Endodermal cell (in vitro differentiated cells): Measurements from ENCODE around the gene CASP6. TPM values are rescaled to one million over a fixed set of nuclear protein-coding genes. Genes with fewer than 3 reads are reported as not detected.
A peak's percentile ranks its signal among the peaks of the same experiment; 100 is the strongest.

Experiments
- DNase-seq: peaks from one replicate; pipeline ENCODE4 v3.0.0-alpha.2; 2017
- H3K27ac ChIP-seq: 2 replicates; pipeline ENCODE4 v1.5.1; 2013; ENCODE audit warnings: mild to moderate bottlenecking, low read depth, low read length, moderate library complexity
- H3K27me3 ChIP-seq: 2 replicates; pipeline ENCODE4 v1.6.1; 2013; ENCODE audit warnings: mild to moderate bottlenecking, low read length, moderate library complexity; ENCODE audit not compliant: insufficient read depth, control insufficient read depth, poor library complexity, severe bottlenecking
- H3K36me3 ChIP-seq: 2 replicates; pipeline ENCODE4 v1.7.0; 2013; ENCODE audit warnings: mild to moderate bottlenecking, low read length, moderate library complexity; ENCODE audit not compliant: control insufficient read depth, insufficient read depth
- H3K4me1 ChIP-seq: one replicate; pipeline ENCODE4 v1.7.0; 2013; ENCODE audit warnings: low read length; ENCODE audit not compliant: control insufficient read depth, insufficient read depth
- H3K4me3 ChIP-seq: 2 replicates; pipeline ENCODE4 v1.5.1; 2013; ENCODE audit warnings: mild to moderate bottlenecking, low read length, moderate library complexity
- H3K9ac ChIP-seq: 2 replicates; pipeline ENCODE4 v1.6.1; 2013; ENCODE audit warnings: mild to moderate bottlenecking, low read length, moderate library complexity; ENCODE audit not compliant: poor library complexity, severe bottlenecking; ENCODE audit errors: extremely low read depth
- H3K9me3 ChIP-seq: 2 replicates; pipeline ENCODE4 v1.6.1; 2013; ENCODE audit warnings: mild to moderate bottlenecking, low read length, moderate library complexity; ENCODE audit not compliant: control insufficient read depth
- H3K27ac Mint-ChIP-seq: 2 replicates; pipeline ENCODE4 v1.8.0; 2020; ENCODE audit warnings: mixed read lengths
- H3K27me3 Mint-ChIP-seq: 2 replicates; pipeline ENCODE4 v1.8.0; 2021; ENCODE audit warnings: mild to moderate bottlenecking, mixed read lengths; ENCODE audit not compliant: insufficient read depth
- H3K36me3 Mint-ChIP-seq: 2 replicates; pipeline ENCODE4 v1.8.0; 2020; ENCODE audit warnings: low read depth, mixed read lengths
- H3K4me1 Mint-ChIP-seq: 2 replicates; pipeline ENCODE4 v1.8.0; 2020; ENCODE audit warnings: mixed read lengths
- H3K4me3 Mint-ChIP-seq: 2 replicates; pipeline ENCODE4 v1.8.0; 2020; ENCODE audit warnings: mild to moderate bottlenecking, moderate library complexity, mixed read lengths
- H3K9me3 Mint-ChIP-seq: 2 replicates; pipeline ENCODE4 v1.8.0; 2020; ENCODE audit warnings: mild to moderate bottlenecking, mixed read lengths
- CTCF ChIP-seq: fragments of 200-600 bp; sonication (generic); conservative IDR thresholded peaks from 2 replicates; pipeline ENCODE4 v1.5.0; 2021; ENCODE audit warnings: antibody characterized with exemption, mild to moderate bottlenecking
- WGBS, 2 experiments: methylation state at CpG; one replicate each; pipeline versions ENCODE4 v1.1.5 to v1.1.7; 2013; ENCODE audit warnings: missing lambda C conversion rate in 2 of 2, mixed read lengths in 1 of 2; ENCODE audit not compliant: insufficient coverage in 1 of 2, insufficient read length in 1 of 2; 5-methylcytosine and 5-hydroxymethylcytosine counted together
- long read RNA-seq, 4 experiments: library from polyadenylated mRNA in 2 of 4; library from RNA in 1 of 4; library from capped mRNA in 1 of 4; stranded (forward) in 3 of 4; unstranded in 1 of 4; transcript quantifications; one replicate each; pipeline ENCODE4 v2.0.0, GENCODE V29; 2020 to 2021; ENCODE audit warnings: inconsistent platforms in 1 of 4
- polyA plus RNA-seq, 2 experiments: library from polyadenylated mRNA; stranded (reverse); fragments of 50-300 nt; gene quantifications; one replicate each; pipeline ENCODE4 v1.2.3, GENCODE V29; 2013
- total RNA-seq, 2 donors: library from RNA; stranded (reverse); fragmentation: NEBNext Ultra II Directional in 1 of 2; extraction: Animal tissue kit (Norgen Biotek cat#: 25700) in 1 of 2; gene quantifications; 2 replicates in 1 of 2; 3 replicates in 1 of 2; pipeline ENCODE4 v1.2.1, GENCODE V29; 2021

CASP6 gene
- total RNA-seq: 10 to 100 TPM; 20.9 to 21.8 TPM
- polyA plus RNA-seq (2013, experiment 1 of 2): 28.9 TPM
- 30.3 TPM for polyA plus RNA-seq (2013, experiment 2 of 2)
- long read RNA-seq, experiment 1, transcript CASP6-201 (7 exons, 1,548 nt): major isoform, 10 of 12 reads
- long read RNA-seq, experiment 1, partial matches to known transcripts: 1 of 12 reads
- long read RNA-seq, experiment 1, other reads (novel, unspliced or antisense): 0 of 12 reads
- long read RNA-seq, experiment 2, transcript CASP6-201 (7 exons, 1,548 nt): major isoform, 48 of 60 reads
- long read RNA-seq, experiment 2, partial matches to known transcripts: 2 of 60 reads
- long read RNA-seq, experiment 2, other reads (novel, unspliced or antisense): 8 of 60 reads
- long read RNA-seq, experiment 3, transcript CASP6-201 (7 exons, 1,548 nt): major isoform, 56 of 63 reads
- long read RNA-seq, experiment 3, partial matches to known transcripts: 1 of 63 reads
- long read RNA-seq, experiment 3, other reads (novel, unspliced or antisense): 6 of 63 reads
- long read RNA-seq, experiment 4, transcript CASP6-201 (7 exons, 1,548 nt): major isoform, 24 of 33 reads
- long read RNA-seq, experiment 4, partial matches to known transcripts: 0 of 33 reads
- long read RNA-seq, experiment 4, other reads (novel, unspliced or antisense): 8 of 33 reads

GRCh38 chr4:109702950-109703663 lies at the start of gene CASP6:
TSS of gene CASP6 (minus strand) at chr4:109703445. CDS start at chr4:109703395, 50 bp downstream.
- Mint-ChIP-seq H3K9me3 (no peaks in the 10 kb centered on the region), H3K4me1 (peaks cover 27% of the 10 kb centered on the region), H3K36me3 (peaks cover 5% of the 10 kb centered on the region), H3K27ac (peak within 1 kb of the TSS; percentile 96), H3K4me3 (peak within 1 kb of the TSS; percentile 82), H3K27me3 (peaks cover 31% of the 10 kb centered on the region)
- peaks cover 26% of the 10 kb centered on the region for H3K27me3 ChIP-seq
- peak within 1 kb of the TSS; percentile 82 for H3K9ac ChIP-seq
- H3K4me3 ChIP-seq: peak within 1 kb of the TSS; percentile 88
- peak; percentile 88 for TF ChIP-seq CTCF
- H3K4me1 ChIP-seq: no peaks in the 10 kb centered on the region
- WGBS, 2 experiments: 0 to 1% methylated on average over 27 to 72 of the region's 72 CpGs
- DNase-seq: peak; percentile 95
- peaks cover 6% of the 10 kb centered on the region for H3K36me3 ChIP-seq
- peak within 1 kb of the TSS; percentile 88 for H3K27ac ChIP-seq
- no peaks in the 10 kb centered on the region for H3K9me3 ChIP-seq

- TF ChIP-seq CTCF: no peak
- H3K4me3 Mint-ChIP-seq: no peak overlapping the region
- H3K4me1 Mint-ChIP-seq: peaks cover 8% of the 10 kb centered on the region
- H3K27ac Mint-ChIP-seq: no peak overlapping the region
- DNase-seq: no peak
- H3K36me3 ChIP-seq: no peaks in the 10 kb centered on the region
- H3K9ac ChIP-seq: no peak overlapping the region
- no peaks in the 10 kb centered on the region for H3K36me3 Mint-ChIP-seq
- H3K9me3 ChIP-seq: no peaks in the 10 kb centered on the region
- H3K9me3 Mint-ChIP-seq: no peaks in the 10 kb centered on the region
- WGBS, 2 experiments: no CpG with 5 or more reads among the region's 1 CpG
- H3K27ac ChIP-seq: no peak overlapping the region
- peaks cover 5% of the 10 kb centered on the region for H3K27me3 ChIP-seq
- no peaks in the 10 kb centered on the region for H3K27me3 Mint-ChIP-seq
- H3K4me1 ChIP-seq: no peaks in the 10 kb centered on the region
- no peak overlapping the region for H3K4me3 ChIP-seq
Observed at GRCh38 chr4:109752525-109752924, 49.3 kb upstream of the CASP6 start.

DNA sequence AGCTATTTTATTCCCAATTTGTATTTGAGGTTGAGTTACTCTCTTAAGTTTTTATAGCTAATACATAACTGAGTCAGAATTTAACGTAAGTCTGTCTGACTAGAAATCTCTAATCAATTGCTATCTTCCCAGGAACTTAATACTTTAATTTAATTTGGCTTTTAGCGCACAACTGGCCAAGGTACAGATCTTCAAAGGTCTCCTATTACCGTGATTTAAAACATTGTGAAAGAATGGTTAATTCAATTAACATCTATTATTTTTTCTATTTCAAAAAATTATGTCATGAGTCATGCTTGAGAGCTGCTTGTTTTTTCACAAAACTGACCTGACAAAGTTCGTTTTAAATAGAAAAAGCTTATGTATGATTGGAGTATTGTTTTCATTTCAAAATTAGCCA lies 48.6 kb upstream of the CASP6 start:
- Histone ChIP-seq H3K4me1 (no peaks in the 10 kb centered on the region), H3K9me3 (no peaks in the 10 kb centered on the region), H3K36me3 (no peaks in the 10 kb centered on the region), H3K9ac (no peak overlapping the region), H3K4me3 (no peak overlapping the region), H3K27ac (no peak overlapping the region), H3K27me3 (peaks cover 5% of the 10 kb centered on the region)
- WGBS, 2 experiments: 84% methylated on average over 4 of the region's 4 CpGs; no CpG with 5 or more reads in 1 of the 2 experiments
- DNase-seq: no peak
- Mint-ChIP-seq H3K27ac (no peak overlapping the region), H3K4me1 (peaks cover 8% of the 10 kb centered on the region), H3K9me3 (no peaks in the 10 kb centered on the region), H3K36me3 (no peaks in the 10 kb centered on the region), H3K4me3 (no peak overlapping the region), H3K27me3 (no peaks in the 10 kb centered on the region)
- no peak for TF ChIP-seq CTCF
